Superior temporal gyrus (tissue), 1 donor: ENCODE results near the gene CYP2C19.
"Not testable (repeated sequence)": the region's sequence is repeated elsewhere in the genome, so short reads cannot be mapped to it uniquely, and the experiment has no call there.

Source experiments
- DNase-seq: peaks from one replicate; pipeline ENCODE4 v3.0.0-alpha.2; 2016; ENCODE audit errors: extremely low spot score

CYP2C19 gene

GRCh38 chr10:94879214-94879613 lies 116.7 kb downstream of the CYP2C19 start:
- DNase-seq = no peak

- no peak for DNase-seq
Observed at GRCh38 chr10:94889123-94889522, 126.6 kb downstream of the CYP2C19 start.

GRCh38 chr10:94890264-94891022 lies 128.0 kb downstream of the CYP2C19 start:
- DNase-seq = no peak

- DNase-seq = not testable (repeated sequence)
Observed at GRCh38 chr10:94898414-94898813, 135.9 kb downstream of the CYP2C19 start.

- DNase-seq = no peak
Observed at GRCh38 chr10:94902080-94902479, 139.6 kb downstream of the CYP2C19 start.

- no peak for DNase-seq
Observed at GRCh38 chr10:94902570-94902969, 140.1 kb downstream of the CYP2C19 start.
